Left ventricle myocardium inferior (tissue), 1 donor: ENCODE results near the gene CUL9. TPM values are rescaled to one million over a fixed set of nuclear protein-coding genes. Genes with fewer than 3 reads are reported as not detected.

ENCODE experiments used
- DNase-seq: peaks from one replicate; pipeline ENCODE4 v3.0.0-alpha.2; 2020
- H3K27ac ChIP-seq: fragments of 200-600 bp; replicated peaks from 2 replicates; pipeline ENCODE4 v1.8.0; 2021
- H3K27me3 ChIP-seq: fragments of 200-600 bp; 2 replicates; pipeline ENCODE4 v1.8.0; 2021; ENCODE audit warnings: low read depth
- H3K36me3 ChIP-seq: fragments of 200-600 bp; 2 replicates; pipeline ENCODE4 v1.8.0; 2021
- H3K4me1 ChIP-seq: fragments of 200-600 bp; 2 replicates; pipeline ENCODE4 v1.8.0; 2021
- H3K4me3 ChIP-seq: fragments of 200-600 bp; 2 replicates; pipeline ENCODE4 v1.8.0; 2021; ENCODE audit warnings: mild to moderate bottlenecking, moderate library complexity
- H3K9me3 ChIP-seq: fragments of 200-600 bp; replicated peaks from 2 replicates; pipeline ENCODE4 v1.8.0; 2021
- CTCF ChIP-seq: fragments of 200-600 bp; IDR thresholded peaks from 2 replicates; pipeline ENCODE4 v1.8.0; 2021; ENCODE audit warnings: antibody characterized with exemption, mild to moderate bottlenecking, borderline replicate concordance
- intact Hi-C: fragments of 100-400 bp; cut with micrococcal nuclease; formaldehyde crosslinking; loops from one replicate; pipeline ENCODE4 v1.11.0; 2022
- total RNA-seq: library from RNA; stranded (reverse); fragmentation: NEBNext Ultra II Directional; extraction: Animal tissue kit (Norgen Biotek cat#: 25700); gene quantifications from one replicate; pipeline ENCODE4 v1.2.1, GENCODE V29; 2021
- donor health status: DM: no; HTN: yes; CAD: no; lungs with severe emphysema.

Gene CUL9
- total RNA-seq, 1 donor from 2014 or later: 14.7 TPM

DNA sequence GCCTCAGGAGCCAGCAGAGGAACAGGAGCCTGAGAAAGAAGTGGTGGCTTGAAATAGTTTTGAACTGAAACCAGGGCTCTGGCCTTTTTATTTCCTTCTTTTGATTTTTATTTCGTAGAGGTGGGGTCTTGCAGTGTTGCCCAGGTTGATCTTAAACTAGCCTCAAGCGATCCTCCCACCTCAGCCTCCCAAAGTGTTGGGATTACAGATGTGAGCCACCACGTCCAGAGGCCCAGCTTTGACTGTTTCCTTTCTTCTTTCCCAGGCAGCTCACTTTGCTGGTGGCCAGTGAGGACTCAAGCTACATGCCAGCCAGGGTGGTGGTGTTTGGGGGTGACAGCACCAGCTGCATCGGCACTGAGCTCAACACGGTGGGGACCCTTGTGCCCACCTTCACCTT lies 20.5 kb downstream of the CUL9 start:
- H3K4me3 ChIP-seq: no peak overlapping the region
- intact Hi-C loops: no loop called here
- no peaks in the 10 kb centered on the region for H3K9me3 ChIP-seq
- H3K36me3 ChIP-seq: peaks cover 66% of the 10 kb centered on the region
- no peak overlapping the region for H3K27ac ChIP-seq
- TF ChIP-seq CTCF: no peak
- H3K27me3 ChIP-seq: no peaks in the 10 kb centered on the region
- H3K4me1 ChIP-seq: no peaks in the 10 kb centered on the region
- no peak for DNase-seq

DNA sequence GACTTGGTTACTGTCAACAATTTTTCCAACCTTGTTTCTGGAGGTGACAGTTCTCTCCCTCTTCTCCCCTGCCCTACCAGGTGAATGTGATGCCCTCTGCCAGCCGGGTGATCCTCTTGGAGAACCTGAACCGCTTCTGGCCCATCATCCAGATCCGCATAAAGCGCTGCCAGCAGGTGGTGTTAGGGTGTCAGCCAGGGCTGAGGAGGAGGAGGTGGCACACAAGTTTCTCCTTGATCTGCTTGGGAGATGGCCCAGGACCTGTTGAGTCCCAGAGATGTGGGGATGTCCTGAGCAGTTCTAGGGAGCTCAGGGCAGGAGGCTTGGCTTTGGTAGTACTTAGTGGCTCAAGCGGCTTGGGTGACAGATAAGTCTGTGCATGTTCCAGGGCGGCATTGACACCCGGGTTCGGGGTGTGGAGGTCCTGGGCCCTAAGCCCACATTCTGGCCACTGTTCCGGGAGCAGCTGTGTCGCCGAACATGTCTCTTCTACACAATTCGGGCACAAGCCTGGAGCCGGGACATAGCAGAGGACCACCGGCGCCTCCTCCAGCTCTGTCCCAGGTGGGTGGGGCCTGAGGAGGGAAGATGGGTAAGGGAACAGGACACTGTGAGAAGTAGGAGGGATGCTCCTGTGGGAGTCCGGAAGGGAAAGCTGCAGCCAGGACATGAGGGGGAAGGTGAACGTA lies 21.2 kb downstream of the CUL9 start:
- Histone ChIP-seq H3K27ac (no peak overlapping the region), H3K27me3 (no peaks in the 10 kb centered on the region), H3K4me3 (no peak overlapping the region), H3K4me1 (no peaks in the 10 kb centered on the region), H3K9me3 (no peaks in the 10 kb centered on the region), H3K36me3 (peaks cover 58% of the 10 kb centered on the region)
- intact Hi-C loops: no loop called here
- TF ChIP-seq CTCF: no peak
- DNase-seq: no peak

GRCh38 chr6:43203718-43204095 lies 21.7 kb downstream of the CUL9 start:
- Histone ChIP-seq H3K4me3 (no peak overlapping the region), H3K27ac (no peak overlapping the region), H3K9me3 (no peaks in the 10 kb centered on the region), H3K27me3 (no peaks in the 10 kb centered on the region), H3K36me3 (peaks cover 54% of the 10 kb centered on the region), H3K4me1 (no peaks in the 10 kb centered on the region)
- no peak for TF ChIP-seq CTCF
- DNase-seq: no peak
- intact Hi-C loops: no loop called here

GRCh38 chr6:43204271-43205105 lies 22.5 kb downstream of the CUL9 start:
- Histone ChIP-seq H3K36me3 (peaks cover 46% of the 10 kb centered on the region), H3K27ac (no peak overlapping the region), H3K27me3 (no peaks in the 10 kb centered on the region), H3K4me3 (no peak overlapping the region), H3K4me1 (no peaks in the 10 kb centered on the region), H3K9me3 (no peaks in the 10 kb centered on the region)
- intact Hi-C loops: no loop called here
- DNase-seq: no peak
- no peak for TF ChIP-seq CTCF

DNA sequence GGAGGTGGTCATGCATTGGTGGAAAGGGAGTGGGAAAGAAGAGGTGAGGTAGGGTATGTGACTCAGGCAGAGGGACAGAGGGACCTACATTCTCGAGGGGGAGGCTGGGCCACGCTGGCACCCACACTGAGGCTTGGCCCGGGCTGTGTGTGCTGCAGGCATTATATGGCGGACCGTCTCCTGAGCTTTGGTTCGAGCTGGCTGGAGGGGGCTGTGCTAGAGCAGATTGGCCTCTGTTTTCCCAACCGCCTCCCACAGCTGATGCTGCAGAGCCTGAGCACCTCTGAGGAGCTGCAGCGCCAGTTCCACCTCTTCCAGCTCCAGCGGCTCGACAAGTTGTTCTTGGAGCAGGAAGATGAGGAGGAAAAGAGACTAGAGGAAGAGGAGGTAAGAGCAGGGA lies 23.9 kb downstream of the CUL9 start:
- no peak for TF ChIP-seq CTCF
- Histone ChIP-seq H3K27me3 (no peaks in the 10 kb centered on the region), H3K36me3 (peaks cover 34% of the 10 kb centered on the region), H3K4me1 (no peaks in the 10 kb centered on the region), H3K9me3 (no peaks in the 10 kb centered on the region), H3K4me3 (no peak overlapping the region), H3K27ac (no peak overlapping the region)
- intact Hi-C loops: no loop called here
- no peak for DNase-seq
